HG03442 (cell line): ENCODE results near the gene ULBP1.
A peak's percentile ranks its signal among the peaks of the same experiment; 100 is the strongest.
"Not testable (repeated sequence)": the region's sequence is repeated elsewhere in the genome, so short reads cannot be mapped to it uniquely, and the experiment has no call there.

Source experiments
- ATAC-seq: cut with Tn5 transposase; IDR thresholded peaks from one replicate; pipeline ENCODE4 v1.9.1; 2021; ENCODE audit warnings: mild to moderate bottlenecking, moderate library complexity; ENCODE audit not compliant: unreplicated experiment

Gene ULBP1

GRCh38 chr6:149963462-149964307, at the start of gene ULBP1:
ULBP1 (plus strand) TSS chr6:149963943; CDS start chr6:149964050, 107 bp downstream.
- ATAC-seq: peak; percentile 64

GRCh38 chr6:149915970-149916865, 47.5 kb upstream of the ULBP1 start:
- ATAC-seq: no peak

- ATAC-seq: no peak
Observed at GRCh38 chr6:149917679-149918078, 46.1 kb upstream of the ULBP1 start.

- ATAC-seq: no peak
Observed at GRCh38 chr6:149918151-149918905, 45.4 kb upstream of the ULBP1 start.

- not testable (repeated sequence) for ATAC-seq
Observed at GRCh38 chr6:149919126-149919833, 44.5 kb upstream of the ULBP1 start.

GRCh38 chr6:149919834-149920225, 43.9 kb upstream of the ULBP1 start:
- no peak for ATAC-seq

- no peak for ATAC-seq
Observed at GRCh38 chr6:149921361-149921760, 42.4 kb upstream of the ULBP1 start.

- not testable (repeated sequence) for ATAC-seq
Observed at GRCh38 chr6:149922091-149922490, 41.7 kb upstream of the ULBP1 start.

GRCh38 chr6:149922642-149923326, 41.0 kb upstream of the ULBP1 start, which contains the start of gene RAET1G:
RAET1G (minus strand) TSS chr6:149923121; CDS start chr6:149923010, 111 bp downstream.
- no peak for ATAC-seq

GRCh38 chr6:149923327-149923986, 40.3 kb upstream of the ULBP1 start:
- ATAC-seq: no peak

GRCh38 chr6:149924206-149924932, 39.4 kb upstream of the ULBP1 start:
- no peak for ATAC-seq

- ATAC-seq: no peak
Observed at GRCh38 chr6:149924933-149925252, 38.9 kb upstream of the ULBP1 start.

GRCh38 chr6:149925253-149925973, 38.3 kb upstream of the ULBP1 start:
- no peak for ATAC-seq

GRCh38 chr6:149925974-149926777, 37.6 kb upstream of the ULBP1 start:
- no peak for ATAC-seq

GRCh38 chr6:149927025-149927424, 36.7 kb upstream of the ULBP1 start:
- ATAC-seq: not testable (repeated sequence)

- ATAC-seq: no peak
Observed at GRCh38 chr6:149929422-149929821, 34.3 kb upstream of the ULBP1 start.

GRCh38 chr6:149931501-149931900, 32.2 kb upstream of the ULBP1 start:
- ATAC-seq: no peak
